ENCODE data around the gene CHD3. TPM values are rescaled to one million over a fixed set of nuclear protein-coding genes. Genes with fewer than 3 reads are reported as not detected.

Gene CHD3
- total RNA-seq, 1 donor from 2014 or later: 77.9 TPM

DNA sequence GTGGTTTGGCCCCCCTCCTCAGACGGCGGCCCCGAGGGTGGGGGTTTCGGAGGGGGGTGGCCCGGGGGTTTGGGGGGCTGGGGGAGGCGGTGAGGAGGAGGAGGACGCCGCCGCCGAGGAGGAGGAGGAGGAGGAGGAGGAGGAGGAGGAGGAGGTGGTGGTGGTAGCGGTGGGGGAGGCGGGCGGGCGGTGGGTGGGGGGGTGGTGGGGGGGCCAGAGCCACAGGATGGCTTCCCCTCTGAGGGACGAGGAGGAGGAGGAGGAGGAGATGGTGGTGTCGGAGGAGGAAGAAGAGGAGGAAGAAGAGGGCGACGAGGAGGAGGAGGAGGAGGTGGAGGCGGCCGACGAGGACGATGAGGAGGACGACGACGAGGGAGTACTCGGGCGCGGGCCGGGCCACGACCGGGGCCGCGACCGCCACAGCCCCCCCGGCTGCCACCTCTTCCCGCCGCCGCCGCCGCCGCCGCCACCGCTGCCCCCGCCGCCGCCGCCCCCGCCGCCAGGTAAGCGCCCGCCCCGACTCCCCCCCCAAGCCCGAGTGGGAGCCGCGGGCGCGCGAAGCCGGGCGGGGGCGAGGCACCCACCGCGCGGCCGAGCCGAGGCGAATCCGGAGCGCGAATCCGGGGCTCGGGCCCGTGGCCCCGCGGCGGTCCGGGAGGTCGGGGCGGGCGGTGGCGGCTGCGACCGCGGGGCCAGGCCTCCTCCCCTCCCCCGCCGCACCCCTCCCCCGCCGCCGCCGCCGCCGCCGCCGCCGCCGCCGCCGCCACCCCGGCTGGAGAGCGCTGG is 3.8 kb upstream of the CHD3 start:
- Histone ChIP-seq H3K4me1 (peaks cover 71% of the 10 kb centered on the region), H3K27ac (peak overlapping the region; percentile 24), H3K9me3 (no peaks in the 10 kb centered on the region), H3K36me3 (peaks cover 14% of the 10 kb centered on the region), H3K4me3 (peak overlapping the region; percentile 93), H3K27me3 (ENCODE audit: low read depth) (no peaks in the 10 kb centered on the region)
- intact Hi-C loops (cut with DNase I): no loop called here
- ATAC-seq (no peak), DNase-seq (no peak)
- no peak for TF ChIP-seq CTCF (IDR thresholded peaks at IDR 0.05)

GRCh38 chr17:7885367-7886226 is 3.0 kb upstream of the CHD3 start:
- no peak for TF ChIP-seq CTCF (IDR thresholded peaks at IDR 0.05)
- H3K9me3 ChIP-seq: no peaks in the 10 kb centered on the region
- intact Hi-C loops (cut with DNase I): no loop called here
- DNase-seq (peak; percentile 77), ATAC-seq (peak; percentile 5 to 12)
- peaks cover 15% of the 10 kb centered on the region for H3K36me3 ChIP-seq
- peaks cover 74% of the 10 kb centered on the region for H3K4me1 ChIP-seq
- peak overlapping the region; percentile 92 for H3K27ac ChIP-seq
- H3K27me3 ChIP-seq (ENCODE audit: low read depth): no peaks in the 10 kb centered on the region
- peak overlapping the region; percentile 93 for H3K4me3 ChIP-seq

DNA sequence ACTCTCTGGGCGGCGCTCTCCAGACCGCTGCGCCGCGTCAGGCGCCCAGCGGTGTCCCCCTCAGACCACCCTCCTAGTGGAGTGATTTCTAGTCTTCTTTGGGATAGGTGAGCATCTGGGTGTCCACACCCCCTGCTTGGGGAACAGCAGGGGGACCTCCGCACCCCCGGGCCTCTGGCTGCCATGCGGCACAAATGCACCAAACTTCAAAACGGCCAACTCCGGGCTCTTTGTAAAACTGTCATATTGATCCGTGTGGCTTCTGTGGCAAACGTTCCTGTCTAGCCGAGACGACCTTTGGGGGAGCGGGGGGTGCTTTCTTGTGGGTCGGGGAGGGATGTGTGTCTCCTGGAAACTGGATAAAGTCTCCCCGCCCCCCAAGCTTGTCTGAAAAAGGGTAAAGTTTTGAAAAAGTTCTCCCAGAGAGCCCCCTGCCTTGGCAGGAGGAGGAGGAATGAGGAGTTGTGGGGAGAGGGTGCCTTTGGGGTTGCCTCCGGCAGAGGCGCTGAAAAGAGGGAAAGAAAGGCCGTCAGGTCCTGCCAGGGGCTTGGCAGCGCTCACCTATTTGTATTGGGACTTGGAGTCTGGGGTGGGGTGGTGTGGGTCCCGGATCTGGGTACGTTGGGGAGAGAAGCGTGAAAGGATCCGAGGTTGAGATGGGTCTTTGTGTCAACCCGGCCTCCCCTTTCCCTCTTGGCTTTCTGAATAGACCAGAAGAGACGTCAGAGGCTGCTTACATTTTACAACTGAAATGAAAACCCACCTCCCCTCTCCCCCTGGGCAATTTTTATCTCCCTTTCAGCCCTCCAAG is 2.2 kb upstream of the CHD3 start:
- peaks cover 15% of the 10 kb centered on the region for H3K36me3 ChIP-seq
- no peaks in the 10 kb centered on the region for H3K9me3 ChIP-seq
- H3K27me3 ChIP-seq (ENCODE audit: low read depth): no peaks in the 10 kb centered on the region
- peak in 1 of 2 donors; percentile 0 for ATAC-seq
- H3K4me3 ChIP-seq: peak overlapping the region; percentile 93
- H3K27ac ChIP-seq: peak overlapping the region; percentile 92
- DNase-seq: no peak
- H3K4me1 ChIP-seq: peaks cover 67% of the 10 kb centered on the region
- no peak for TF ChIP-seq CTCF (IDR thresholded peaks at IDR 0.05)
- intact Hi-C loops (cut with DNase I): no loop called here

- no peak for TF ChIP-seq CTCF (IDR thresholded peaks at IDR 0.05)
- H3K9me3 ChIP-seq: no peaks in the 10 kb centered on the region
- no peaks in the 10 kb centered on the region for H3K27me3 ChIP-seq (ENCODE audit: low read depth)
- peak overlapping the region; percentile 92 for H3K27ac ChIP-seq
- H3K4me1 ChIP-seq: peaks cover 61% of the 10 kb centered on the region
- DNase-seq (no peak), ATAC-seq (no peak)
- intact Hi-C loops (cut with DNase I): no loop called here
- H3K4me3 ChIP-seq: peak overlapping the region; percentile 93
- H3K36me3 ChIP-seq: peaks cover 20% of the 10 kb centered on the region
These were observed 1.5 kb upstream of the CHD3 start for GRCh38 chr17:7887038-7887481.
